H1 (cell line): ENCODE measurements around the gene RGS13. TPM values are rescaled to one million over a fixed set of nuclear protein-coding genes. Genes with fewer than 3 reads are reported as not detected.

Experiments
- CTCF ChIA-PET: fragments of 300-600 bp; sonication (Branson Sonifier 250); formaldehyde crosslinking; loops from one replicate; lab custom pipeline; 2021; ENCODE audit not compliant: partially characterized antibody; lab: Charles Lee
- POLR2A ChIA-PET: fragments of 300-600 bp; sonication (Branson Sonifier 250); formaldehyde crosslinking; loops from one replicate; lab custom pipeline; 2021; ENCODE audit warnings: inconsistent platforms; ENCODE audit not compliant: partially characterized antibody; lab: Charles Lee
- DNase-seq, 2 experiments: peaks; one replicate each; pipeline versions ENCODE4 v3.0.0 to v3.0.0-alpha.2; 2010 to 2022; ENCODE audit warnings: low spot score in 2 of 2, low read depth in 1 of 2, mixed read lengths in 1 of 2
- FAIRE-seq: peaks from 2 replicates; lab custom pipeline; 2011; peaks lifted over from hg19 to GRCh38; lab: Jason Lieb, UNC
- H2AFZ ChIP-seq: 2 replicates; pipeline ENCODE4 v1.8.1; 2012; ENCODE audit warnings: low read length, inconsistent platforms
- H2AK5ac ChIP-seq: 2 replicates; pipeline ENCODE4 v1.6.1; 2013; ENCODE audit warnings: low read depth, low read length
- H2BK120ac ChIP-seq: replicated peaks from 2 replicates; pipeline ENCODE3; 2013; ENCODE audit warnings: low read depth, low read length, inconsistent platforms
- H2BK12ac ChIP-seq: 2 replicates; pipeline ENCODE4 v1.6.1; 2013; ENCODE audit warnings: low read depth, low read length
- H2BK15ac ChIP-seq: 2 replicates; pipeline ENCODE4 v1.6.1; 2013; ENCODE audit warnings: low read length
- H2BK20ac ChIP-seq: 2 replicates; pipeline ENCODE4 v1.6.1; 2013; ENCODE audit warnings: low read length
- H2BK5ac ChIP-seq: 2 replicates; pipeline ENCODE4 v1.6.1; 2013; ENCODE audit warnings: low read depth, low read length
- H3K14ac ChIP-seq: 2 replicates; pipeline ENCODE4 v1.6.1; 2013; ENCODE audit warnings: inconsistent platforms; ENCODE audit not compliant: insufficient read length
- H3K18ac ChIP-seq: 2 replicates; pipeline ENCODE4 v1.6.1; 2013; ENCODE audit warnings: low read length; ENCODE audit errors: extremely low read depth
- H3K23ac ChIP-seq: 2 replicates; pipeline ENCODE4 v1.6.1; 2013; ENCODE audit warnings: inconsistent platforms; ENCODE audit not compliant: insufficient read length
- H3K23me2 ChIP-seq: 2 replicates; pipeline ENCODE4 v1.6.1; 2013; ENCODE audit warnings: low read depth, low read length
- H3K27ac ChIP-seq: 2 replicates; pipeline ENCODE4 v1.6.1; 2011; ENCODE audit warnings: low read depth, low read length, inconsistent platforms
- H3K27me3 ChIP-seq, 4 experiments: replicated peaks in 1 of 4; 1 replicate in 1 of 4; 2 replicates in 3 of 4; pipeline versions ENCODE4 v1.6.1 to v1.8.1; 2011 to 2013; ENCODE audit warnings: low read length in 3 of 4, mild to moderate bottlenecking in 3 of 4, inconsistent platforms in 2 of 4, mixed read lengths in 2 of 4, moderate library complexity in 1 of 4; ENCODE audit not compliant: control insufficient read depth in 3 of 4, insufficient read depth in 3 of 4; ENCODE audit errors: extremely low read depth in 1 of 4
- H3K36me3 ChIP-seq, 4 experiments: 2 replicates each; pipeline versions ENCODE4 v1.6.1 to v1.8.1; 2011 to 2013; ENCODE audit warnings: mild to moderate bottlenecking in 4 of 4, low read length in 3 of 4, moderate library complexity in 2 of 4, control low read depth in 1 of 4, inconsistent platforms in 1 of 4; ENCODE audit not compliant: insufficient read depth in 4 of 4, control insufficient read depth in 2 of 4
- H3K4ac ChIP-seq: replicated peaks from 2 replicates; pipeline ENCODE3; 2013; ENCODE audit warnings: low read length, low read depth, mixed read lengths, inconsistent platforms; ENCODE audit not compliant: insufficient read length
- H3K4me1 ChIP-seq, 4 experiments: replicated peaks in 1 of 4; 1 replicate in 1 of 4; 2 replicates in 3 of 4; pipeline versions ENCODE4 v1.6.1 to v1.8.1; 2011 to 2013; ENCODE audit warnings: low read length in 3 of 4, inconsistent platforms in 2 of 4, mixed read lengths in 1 of 4; ENCODE audit not compliant: insufficient read depth in 4 of 4, control insufficient read depth in 3 of 4
- H3K4me2 ChIP-seq, 2 experiments: 2 replicates each; pipeline versions ENCODE4 v1.6.1 to v1.8.1; 2011 to 2013; ENCODE audit warnings: low read depth in 2 of 2, low read length in 2 of 2, control low read depth in 1 of 2, inconsistent platforms in 1 of 2, mild to moderate bottlenecking in 1 of 2; ENCODE audit not compliant: insufficient read depth in 1 of 2
- H3K4me3 ChIP-seq, 4 experiments: fragments of 200-600, 300-600 bp in 1 of 4; sonication (generic), shearing (Covaris generic), sonication (Bioruptor Twin) in 1 of 4; 2 replicates each; pipeline versions ENCODE4 v1.5.1 to v1.8.1; 2011 to 2016; ENCODE audit warnings: low read length in 4 of 4, low read depth in 3 of 4, control low read depth in 2 of 4, inconsistent platforms in 2 of 4, mild to moderate bottlenecking in 2 of 4, mixed read lengths in 1 of 4, moderate library complexity in 1 of 4; ENCODE audit not compliant: insufficient read depth in 2 of 4; ENCODE audit errors: extremely low read depth in 1 of 4
- H3K56ac ChIP-seq: replicated peaks from 2 replicates; pipeline ENCODE3; 2013; ENCODE audit warnings: low read depth, mild to moderate bottlenecking, mixed read lengths, low read length, inconsistent platforms; ENCODE audit not compliant: insufficient read length
- H3K79me1 ChIP-seq: 2 replicates; pipeline ENCODE4 v1.6.1; 2013; ENCODE audit warnings: low read depth, low read length, control low read depth
- H3K79me2 ChIP-seq, 2 experiments: 2 replicates each; pipeline versions ENCODE4 v1.6.1 to v1.8.1; 2012 to 2013; ENCODE audit warnings: low read length in 2 of 2, mild to moderate bottlenecking in 2 of 2, inconsistent platforms in 1 of 2; ENCODE audit not compliant: insufficient read depth in 2 of 2, control insufficient read depth in 1 of 2
- H3K9ac ChIP-seq, 4 experiments: replicated peaks in 1 of 4; 1 replicate in 1 of 4; 2 replicates in 3 of 4; pipeline versions ENCODE4 v1.6.1 to v1.8.1; 2011 to 2013; ENCODE audit warnings: low read depth in 3 of 4, low read length in 3 of 4, control low read depth in 2 of 4, mild to moderate bottlenecking in 2 of 4, moderate library complexity in 2 of 4, inconsistent platforms in 1 of 4; ENCODE audit errors: extremely low read depth in 1 of 4
- H3K9me3 ChIP-seq, 2 experiments: 2 replicates each; pipeline versions ENCODE4 v1.6.1 to v1.8.1; 2012 to 2013; ENCODE audit warnings: mild to moderate bottlenecking in 2 of 2, moderate library complexity in 2 of 2, control low read depth in 1 of 2, inconsistent platforms in 1 of 2, low read depth in 1 of 2, low read length in 1 of 2, mixed read lengths in 1 of 2; ENCODE audit not compliant: insufficient read depth in 2 of 2
- H4K20me1 ChIP-seq, 2 experiments: replicated peaks in 1 of 2; 2 replicates each; pipeline versions ENCODE3 to v1.8.1; 2011 to 2013; ENCODE audit warnings: inconsistent platforms in 2 of 2, low read length in 2 of 2, mild to moderate bottlenecking in 1 of 2; ENCODE audit not compliant: insufficient read depth in 2 of 2, control insufficient read depth in 1 of 2
- H4K5ac ChIP-seq: 2 replicates; pipeline ENCODE4 v1.6.1; 2013; ENCODE audit warnings: low read length, low read depth, mixed read lengths, inconsistent platforms; ENCODE audit not compliant: insufficient read length
- H4K8ac ChIP-seq: 2 replicates; pipeline ENCODE4 v1.8.0; 2013; ENCODE audit warnings: mild to moderate bottlenecking, moderate library complexity, low read length, inconsistent platforms; ENCODE audit not compliant: insufficient read depth; ENCODE audit errors: extremely low read depth
- H4K91ac ChIP-seq: replicated peaks from 2 replicates; pipeline ENCODE3; 2013; ENCODE audit warnings: low read length, mixed read lengths, inconsistent platforms; ENCODE audit not compliant: insufficient read length
- ATF2 ChIP-seq: IDR thresholded peaks from 2 replicates; pipeline ENCODE4 v1.6.1; 2012; ENCODE audit warnings: low read length, inconsistent platforms
- CEBPB ChIP-seq: IDR thresholded peaks from 2 replicates; pipeline ENCODE4 v1.6.1; 2012; ENCODE audit warnings: low read depth, low read length
- JUND ChIP-seq: IDR thresholded peaks from 2 replicates; pipeline ENCODE4 v1.6.1; 2011; ENCODE audit warnings: mild to moderate bottlenecking, improper control_type of control experiment, low read length
- WGBS, 2 experiments: shearing (Covaris generic) in 1 of 2; methylation state at CpG; one replicate each; pipeline versions ENCODE4 v1.1.6 to v1.1.7; 2013 to 2015; ENCODE audit warnings: low lambda C conversion rate in 2 of 2, mixed read lengths in 2 of 2, inconsistent platforms in 1 of 2, low coverage in 1 of 2, missing lambda C conversion rate in 1 of 2; ENCODE audit not compliant: insufficient replicate concordance in 2 of 2, insufficient coverage in 1 of 2, insufficient read length in 1 of 2; ENCODE audit errors: extremely low coverage in 1 of 2, missing lambda C conversion rate in 1 of 2; 5-methylcytosine and 5-hydroxymethylcytosine counted together
- polyA plus RNA-seq, 7 experiments: library from polyadenylated mRNA; depleted of rRNA in 3 of 7; stranded (reverse) in 5 of 7; unstranded in 2 of 7; fragments of >200 nt in 5 of 7; fragments of 200-250 nt in 2 of 7; gene quantifications; 1 replicate in 5 of 7; 2 replicates in 1 of 7; 4 replicates in 1 of 7; pipeline versions ENCODE4 v1.2.1 to v1.2.3, GENCODE V29; 2011 to 2013; ENCODE audit warnings: missing spikeins in 2 of 7, mixed read lengths in 2 of 7
- total RNA-seq: library from RNA; stranded (reverse); fragmentation: NEBNext Ultra II Directional; extraction: Animal tissue kit (Norgen Biotek cat#: 25700); gene quantifications from 2 replicates; pipeline ENCODE4 v1.2.1, GENCODE V29; 2021

The RGS13 gene
- total and polyA plus RNA-seq, 2 of the 8 experiments (the other 6 are each of a cell fraction or from before 2014, with no cell fraction given), result not detected

- no peak overlapping the region for H4K8ac ChIP-seq
- no peak overlapping the region for H2BK15ac ChIP-seq
- no peaks in the 10 kb centered on the region for H3K4me1 ChIP-seq
- H4K5ac ChIP-seq, result no peak overlapping the region
- H3K18ac ChIP-seq, result no peak overlapping the region
- no peaks in the 10 kb centered on the region for H4K20me1 ChIP-seq
- no peak for DNase-seq
- no peaks in the 10 kb centered on the region for H3K23me2 ChIP-seq
- H2BK12ac ChIP-seq, result no peak overlapping the region
- peaks cover 6% of the 10 kb centered on the region in 2 experiments; a peak in 3 of 4 replicates for H3K9me3 ChIP-seq
- H2BK120ac ChIP-seq, result no peak overlapping the region
- no peak overlapping the region for H3K4me3 ChIP-seq
- H2AK5ac ChIP-seq, result no peak overlapping the region
- no peak overlapping the region for H3K9ac ChIP-seq
- H2BK20ac ChIP-seq, result no peak overlapping the region
- FAIRE-seq, result no peak
- CTCF ChIA-PET, result no interaction called here
- no peaks in the 10 kb centered on the region for H3K79me2 ChIP-seq
- no peaks in the 10 kb centered on the region for H3K79me1 ChIP-seq
- TF ChIP-seq JUND (no peak), ATF2 (no peak), CEBPB (no peak)
- TF ChIP-seq, all 59 proteins: peak for 0
- H4K91ac ChIP-seq, result no peak overlapping the region
- H3K4ac ChIP-seq, result no peak overlapping the region
- H3K23ac ChIP-seq, result no peak overlapping the region
- H3K36me3 ChIP-seq, result no peaks in the 10 kb centered on the region; a peak in 1 of 8 replicates
- no peak overlapping the region for H2AFZ ChIP-seq
- WGBS, 2 experiments, result 81% methylated on average over 1 of the region's 1 CpG; no CpG with 5 or more reads in 1 of the 2 experiments
- H2BK5ac ChIP-seq, result no peak overlapping the region
- POLR2A ChIA-PET, result no interaction called here
- no peak overlapping the region for H3K56ac ChIP-seq
- H3K27me3 ChIP-seq, result no peaks in the 10 kb centered on the region
- H3K14ac ChIP-seq, result no peak overlapping the region
- H3K27ac ChIP-seq, result no peak overlapping the region
- no peak overlapping the region for H3K4me2 ChIP-seq
Observed at GRCh38 chr1:192691041-192691440, 55.1 kb downstream of the RGS13 start.
